ENCODE results near the gene NDST3.

NDST3 gene

DNA sequence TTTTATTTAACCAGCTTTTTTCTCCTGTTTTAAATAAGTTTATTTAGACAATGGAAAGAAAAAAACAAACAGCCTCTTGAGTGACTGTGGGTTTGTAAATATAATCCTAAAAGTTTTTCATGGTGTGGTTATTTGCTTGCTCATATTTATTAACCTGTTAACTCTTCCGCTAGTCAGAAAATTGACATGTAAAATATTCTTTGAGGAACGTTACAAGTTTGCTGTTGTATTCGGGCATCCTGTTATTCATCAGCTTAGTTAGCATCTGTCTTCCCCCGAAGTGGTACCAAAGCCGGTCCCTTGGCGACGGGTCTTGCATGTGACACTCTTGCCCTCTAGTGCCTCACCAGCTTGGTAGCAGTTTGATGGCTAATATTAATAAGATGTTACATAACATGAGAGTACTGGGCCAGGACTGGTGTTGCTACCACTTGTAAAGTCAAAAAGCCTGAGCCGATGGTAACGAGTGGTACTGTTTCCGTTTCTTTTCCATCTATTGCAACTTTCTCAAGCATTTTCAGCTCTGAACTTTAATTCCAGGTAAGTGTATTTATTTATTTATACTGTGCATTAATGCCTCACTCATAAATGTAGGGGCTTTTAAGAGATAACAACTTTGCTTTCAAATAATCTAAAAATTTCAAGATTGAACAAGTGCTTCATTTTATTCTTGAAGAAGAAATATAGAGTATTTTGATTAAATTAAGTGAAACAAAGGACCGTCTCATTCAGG is at the start of gene NDST3:
NDST3 (plus strand) TSS at position 434 of the 733 bp plus-strand sequence. CDS start 19,425 bp downstream, outside the sequence.
- peak; percentile 85 for DNase-seq

DNA sequence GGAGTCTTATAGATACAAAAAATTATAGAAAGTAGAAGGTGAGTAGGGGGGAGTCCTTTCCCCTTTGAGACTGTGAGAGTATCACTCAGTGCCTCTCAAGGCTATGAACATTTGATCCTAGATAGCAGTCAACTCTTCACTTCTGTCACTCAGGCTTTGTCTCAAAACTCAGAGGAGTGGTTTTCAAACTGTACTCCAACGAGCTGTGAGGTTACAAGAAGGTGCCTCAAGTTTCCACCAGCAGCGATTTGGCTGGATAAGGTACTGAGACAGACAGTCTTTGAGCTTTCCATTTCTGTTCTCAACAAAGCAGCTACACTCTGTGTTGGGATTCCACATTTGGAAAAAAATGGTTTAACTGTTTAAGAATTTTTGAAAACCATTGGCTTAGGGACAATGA is 48.0 kb upstream of the NDST3 start:
- DNase-seq = no peak

DNA sequence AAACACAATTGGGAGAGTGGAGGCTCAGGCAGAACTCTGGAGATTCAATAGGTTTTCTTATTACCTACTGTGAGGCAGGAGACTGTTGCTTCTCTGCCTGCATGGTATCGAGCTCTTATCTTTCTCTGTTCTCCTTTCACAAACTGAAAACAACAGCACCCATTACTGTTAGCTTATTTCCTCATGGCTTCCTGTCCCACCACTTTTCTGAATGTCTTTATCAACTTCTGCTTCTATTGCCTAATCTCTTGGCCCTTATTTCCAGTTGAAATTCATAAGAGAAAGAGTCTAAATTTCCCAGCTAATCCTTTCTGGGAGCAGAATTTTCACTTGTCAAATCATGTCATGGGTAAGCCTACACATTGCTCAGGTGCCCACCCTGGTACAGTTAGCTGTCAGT is 46.8 kb upstream of the NDST3 start:
- no peak for DNase-seq

DNA sequence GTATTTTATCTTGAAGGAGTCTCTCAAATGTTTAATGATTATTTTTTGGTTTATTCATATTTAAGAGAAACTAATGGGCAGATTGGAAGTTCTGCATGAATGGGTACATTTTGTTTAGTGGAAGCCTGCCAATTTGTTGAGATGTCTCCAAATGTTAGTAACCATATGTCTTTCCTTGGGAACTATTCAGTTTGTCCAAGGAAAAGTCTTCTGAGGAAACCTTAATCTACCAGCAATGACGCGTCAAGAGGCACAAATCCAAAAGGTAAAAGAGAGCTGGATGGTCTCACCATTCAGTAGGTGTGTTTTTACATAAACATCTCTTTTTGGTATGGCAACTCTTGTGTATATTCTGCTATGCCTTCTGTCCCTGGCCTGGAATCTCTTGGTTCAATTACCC is 37.4 kb upstream of the NDST3 start:
- DNase-seq = no peak

DNA sequence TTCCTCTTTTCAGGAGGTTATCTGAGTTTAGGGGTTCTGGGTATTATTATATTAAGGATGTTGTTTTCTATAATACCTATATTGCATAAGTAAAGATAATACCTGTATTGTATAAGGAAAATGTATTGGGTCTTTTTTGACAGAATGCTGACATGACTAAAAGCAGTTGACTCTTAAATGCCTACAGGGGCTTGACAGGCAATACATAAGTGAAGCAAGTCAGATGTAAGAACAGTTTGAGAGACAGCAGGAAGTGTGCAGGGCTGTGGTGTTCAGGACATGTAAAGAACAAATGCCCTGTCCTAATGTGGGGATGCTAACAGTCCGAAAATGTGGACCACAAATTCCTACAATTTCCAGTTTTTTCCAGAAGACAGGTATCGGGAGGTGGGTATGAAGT is 30.2 kb upstream of the NDST3 start:
- no peak for DNase-seq

DNA sequence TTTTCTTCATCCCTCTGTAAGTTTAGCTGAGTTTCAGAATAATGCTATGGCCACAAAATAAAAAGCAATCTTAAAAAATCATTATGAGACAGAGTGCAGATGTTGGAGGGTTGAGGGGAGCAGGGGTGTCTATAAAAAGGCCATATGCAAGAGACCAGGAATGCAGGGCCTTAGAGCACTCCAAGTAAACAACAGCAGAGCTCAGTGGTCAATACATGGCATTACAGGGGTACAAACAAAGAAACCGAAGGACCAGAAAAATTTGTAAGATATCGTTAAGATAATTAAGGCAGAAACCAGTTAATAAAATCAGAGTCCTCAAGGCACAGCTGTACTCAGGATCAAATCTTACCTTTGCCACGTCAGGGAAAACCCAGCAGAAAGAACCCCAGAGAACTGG is 28.4 kb upstream of the NDST3 start:
- DNase-seq = no peak

DNA sequence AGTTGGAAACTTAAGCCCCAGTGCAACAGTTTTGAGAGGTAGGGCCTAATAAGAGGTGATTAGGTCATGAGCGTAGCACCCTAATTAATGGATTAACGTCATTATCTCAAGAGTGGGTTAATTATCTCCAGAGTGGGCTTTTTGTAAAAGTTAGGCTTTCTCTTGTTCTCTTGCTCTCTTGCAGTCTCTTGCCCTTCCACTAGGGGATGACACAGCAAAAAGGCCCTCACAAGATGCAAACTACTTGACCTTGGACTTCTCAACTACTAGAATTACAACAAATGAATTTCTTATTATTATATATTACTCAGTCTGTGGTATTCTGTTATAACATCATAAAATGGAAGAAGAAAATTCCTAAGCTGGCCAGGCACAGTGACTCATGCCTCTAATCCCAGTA is 22.1 kb upstream of the NDST3 start:
- DNase-seq = no peak

DNA sequence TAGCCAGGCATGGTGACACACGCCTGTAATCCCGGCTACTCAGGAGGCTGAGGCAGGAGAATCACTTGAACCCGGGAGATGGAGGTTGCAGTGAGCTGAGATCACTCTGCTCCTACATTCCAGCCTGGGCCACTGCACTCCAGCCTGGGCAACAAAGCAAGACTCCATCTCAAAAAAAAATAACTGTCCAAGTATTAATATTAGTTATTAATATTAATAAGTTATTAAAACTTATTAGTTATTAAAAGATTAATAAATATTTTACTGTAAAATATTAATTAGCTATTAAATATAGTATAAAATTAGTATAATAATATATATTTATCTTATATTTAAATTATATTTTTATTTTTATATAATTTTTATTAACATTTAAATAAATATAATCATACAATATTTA is 19.5 kb upstream of the NDST3 start:
- DNase-seq = no peak

DNA sequence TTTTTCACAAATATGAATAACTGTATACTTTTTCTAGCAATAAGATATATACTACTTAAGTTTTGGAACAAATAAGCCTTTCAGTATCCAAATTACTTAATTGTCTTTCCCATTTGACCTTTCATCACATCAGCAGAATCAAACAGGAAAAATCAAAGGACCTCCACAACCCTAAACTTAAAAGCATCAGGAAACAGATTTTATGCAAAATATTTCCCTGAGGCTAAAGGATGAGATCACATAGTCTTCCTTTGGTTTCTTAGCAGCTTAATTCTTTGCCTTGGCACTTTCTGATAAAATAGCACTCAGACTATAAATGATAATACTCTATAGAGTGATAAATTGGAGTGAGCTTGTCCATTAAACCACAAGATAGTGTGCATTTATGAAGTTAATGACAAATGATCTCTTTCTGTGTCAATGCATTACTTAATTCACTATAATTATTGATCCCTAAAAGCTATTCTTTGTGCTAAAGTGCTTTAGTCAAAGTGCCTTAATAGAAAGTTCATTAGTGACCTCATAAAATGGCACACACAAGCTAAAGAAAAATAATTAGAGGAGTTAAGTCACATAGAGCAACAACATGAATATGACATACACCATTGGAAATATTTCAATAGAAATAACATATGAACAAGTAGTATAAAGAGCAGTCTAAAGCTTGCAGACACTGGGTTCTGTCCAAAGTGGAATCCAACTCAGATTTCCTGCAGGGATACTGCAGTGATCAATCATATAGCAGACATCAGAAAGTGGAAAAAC is 15.7 kb upstream of the NDST3 start:
- DNase-seq = no peak

DNA sequence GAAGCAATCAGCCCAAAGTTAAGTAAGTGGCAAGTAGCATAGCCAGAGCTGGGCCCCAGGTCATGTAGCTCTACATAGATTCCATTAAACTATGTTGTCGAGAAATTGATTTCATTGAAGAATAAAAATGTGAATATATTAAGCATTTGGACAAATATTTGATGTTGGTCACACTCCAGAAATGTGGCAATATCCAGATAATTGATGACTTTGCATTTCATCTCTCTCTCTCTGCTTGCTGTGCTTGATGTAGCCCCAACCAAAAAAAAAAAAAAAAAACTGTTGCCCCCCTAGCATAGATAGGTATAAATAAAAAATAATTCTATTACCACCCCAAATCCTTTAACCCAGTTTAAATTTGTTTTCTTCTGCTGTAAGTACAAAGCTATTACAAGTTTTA is 7.5 kb upstream of the NDST3 start:
- no peak for DNase-seq

DNA sequence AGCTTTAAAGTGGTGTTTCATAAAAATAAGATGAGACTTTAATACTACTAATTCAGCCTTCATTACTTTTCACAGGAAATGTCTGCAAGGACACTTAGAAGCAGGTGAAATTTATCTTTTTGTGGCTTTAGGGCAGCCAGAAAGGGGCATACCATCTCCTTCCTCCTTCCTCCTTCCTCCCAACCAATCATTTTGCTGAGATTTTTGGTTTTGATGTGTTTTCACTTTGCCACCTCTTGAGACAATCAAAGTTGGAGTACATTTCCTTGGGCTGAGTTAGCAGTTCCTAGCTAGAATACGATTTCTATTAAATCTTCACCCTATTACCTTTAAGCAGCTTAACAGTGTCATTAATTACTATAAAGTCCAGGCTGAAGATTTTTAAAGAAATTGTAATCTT is 5.1 kb upstream of the NDST3 start:
- no peak for DNase-seq

DNA sequence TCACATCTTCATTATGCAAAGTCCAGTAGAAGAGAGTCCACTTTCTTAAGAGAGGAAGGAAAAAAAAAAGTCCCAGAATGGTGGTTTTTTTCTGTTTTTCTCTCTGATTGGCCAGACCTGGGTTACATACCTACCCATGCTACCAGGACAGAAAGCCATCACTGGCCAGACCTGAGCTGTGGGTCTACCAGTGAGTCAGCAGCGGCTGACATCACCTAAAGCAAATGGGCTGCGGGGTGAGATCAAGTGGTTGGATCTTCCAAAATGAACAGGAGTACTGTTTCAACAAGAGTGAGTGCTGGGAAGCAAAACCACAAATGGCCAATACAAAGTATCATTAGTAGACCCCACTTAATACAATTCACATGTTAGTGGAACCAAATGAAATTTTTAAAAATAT is 1.6 kb upstream of the NDST3 start:
- DNase-seq = no peak

DNA sequence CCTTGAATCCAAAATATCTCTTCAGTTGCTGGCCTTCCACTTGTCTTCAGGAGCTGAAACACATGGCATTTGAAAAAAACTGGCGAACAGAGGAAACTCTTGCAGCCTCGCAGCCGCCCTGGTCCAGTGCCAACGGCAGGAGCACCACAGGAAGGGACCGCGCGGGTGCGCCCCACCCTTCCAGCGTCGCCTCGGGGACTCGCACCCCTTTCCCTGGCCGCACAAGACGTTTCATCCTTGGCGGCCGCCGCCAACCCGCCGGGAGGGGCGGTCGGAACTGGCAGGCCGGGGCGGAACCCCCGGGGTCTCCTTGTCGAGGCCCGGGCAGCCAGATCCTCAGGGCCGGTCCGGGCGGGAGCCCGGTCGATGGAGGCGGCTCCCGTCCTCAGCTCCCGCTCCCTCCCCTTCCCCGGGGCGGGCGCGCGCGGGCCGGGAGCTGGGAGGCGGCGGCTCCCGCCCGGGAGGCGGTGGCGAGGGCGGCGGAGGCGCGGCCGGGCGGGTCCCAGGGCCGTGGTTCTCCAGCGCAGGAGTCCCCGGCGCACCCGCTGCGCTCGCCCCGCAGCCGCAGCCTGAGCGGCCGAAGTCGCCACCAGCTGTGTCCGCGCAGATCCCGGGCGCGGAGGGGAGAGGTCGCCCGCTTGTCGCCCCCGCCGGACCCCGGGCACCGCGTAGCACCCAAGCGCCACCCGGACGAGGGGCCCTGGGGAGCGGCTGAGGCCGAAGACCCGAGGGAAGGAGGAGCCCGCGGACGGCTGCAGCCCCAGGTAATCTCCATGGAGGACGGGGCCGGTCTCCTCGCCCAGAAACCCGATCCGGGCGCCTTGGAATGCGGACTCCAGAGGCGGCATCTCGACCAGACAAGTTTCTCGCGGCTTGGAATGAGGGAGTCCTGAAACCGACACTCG is 886 bp upstream of the NDST3 start:
- DNase-seq = peak; percentile 53

DNA sequence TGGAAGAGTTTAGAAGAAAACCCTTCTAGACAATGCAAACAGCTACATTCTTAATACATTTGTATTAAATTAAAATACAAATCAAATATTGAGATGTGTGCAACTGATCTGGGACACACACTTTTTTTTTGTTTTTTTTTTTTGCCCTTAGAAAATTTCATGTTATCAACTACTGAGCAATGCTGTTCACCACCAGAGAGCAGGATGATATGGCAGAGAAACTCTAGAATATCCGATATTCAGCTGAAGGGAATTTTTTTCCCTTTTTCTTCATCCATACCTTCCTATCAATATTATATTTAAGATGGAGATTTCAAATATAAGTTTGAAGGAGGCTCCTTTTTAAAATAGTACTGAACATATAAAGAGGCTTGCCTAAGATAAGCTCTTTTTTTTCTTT is 1.0 kb downstream of the NDST3 start:
- no peak for DNase-seq

DNA sequence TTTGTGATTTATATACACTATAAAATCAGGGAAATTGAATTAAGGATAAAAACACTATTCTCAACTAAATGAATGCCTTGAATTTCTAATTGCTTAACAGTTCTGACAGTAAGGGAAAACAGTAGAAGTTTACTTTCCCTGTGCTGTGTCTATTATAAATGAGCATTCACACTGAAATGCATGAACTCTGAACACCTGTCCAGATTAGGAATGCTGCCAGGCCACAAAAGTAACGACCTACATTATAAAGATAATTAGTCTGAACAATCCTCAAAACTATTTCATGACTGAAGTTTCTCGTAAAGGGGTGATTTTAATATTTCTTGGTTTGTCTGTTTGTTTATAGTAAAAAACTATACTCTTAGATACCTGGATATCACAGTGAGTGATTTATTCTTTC is 2.0 kb downstream of the NDST3 start:
- no peak for DNase-seq

DNA sequence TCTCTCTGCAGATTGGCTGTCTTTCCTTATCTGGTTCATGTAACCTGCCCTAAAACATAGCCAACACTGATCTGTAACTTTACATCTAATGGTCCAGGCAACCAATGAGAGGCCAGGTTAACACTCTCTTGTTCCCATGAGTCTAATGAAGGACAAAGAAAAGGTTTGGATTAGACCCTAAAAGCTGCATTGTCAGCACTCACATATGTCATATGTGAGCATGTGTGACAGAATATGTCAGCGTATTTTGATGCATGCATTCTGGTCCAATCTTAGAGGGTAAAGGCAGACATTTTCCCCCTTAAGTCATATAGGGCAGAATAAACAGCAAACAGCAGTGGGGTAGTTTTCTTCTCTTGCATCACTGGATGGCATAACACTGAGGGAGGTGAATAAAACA is 3.7 kb downstream of the NDST3 start:
- no peak for DNase-seq

DNA sequence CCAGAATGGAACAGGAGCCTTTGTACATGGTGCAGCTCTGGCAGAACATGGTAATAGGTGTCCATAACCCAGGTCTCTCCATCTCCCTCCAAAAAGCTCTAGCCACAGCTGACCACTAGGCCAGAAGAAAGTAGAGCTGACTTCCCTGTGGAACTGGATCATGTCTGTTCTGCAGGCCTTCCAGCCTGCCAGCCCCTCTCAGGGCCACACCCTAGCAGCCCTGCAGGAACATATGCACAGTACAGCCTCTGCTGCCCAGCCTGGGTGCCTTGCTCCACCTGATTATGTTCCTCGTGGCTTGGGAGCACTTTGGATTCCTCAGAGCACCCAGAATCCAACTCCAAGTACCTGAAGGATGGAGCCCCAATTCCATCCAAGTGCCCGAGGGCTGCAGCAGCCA is 12.0 kb downstream of the NDST3 start:
- no peak for DNase-seq

DNA sequence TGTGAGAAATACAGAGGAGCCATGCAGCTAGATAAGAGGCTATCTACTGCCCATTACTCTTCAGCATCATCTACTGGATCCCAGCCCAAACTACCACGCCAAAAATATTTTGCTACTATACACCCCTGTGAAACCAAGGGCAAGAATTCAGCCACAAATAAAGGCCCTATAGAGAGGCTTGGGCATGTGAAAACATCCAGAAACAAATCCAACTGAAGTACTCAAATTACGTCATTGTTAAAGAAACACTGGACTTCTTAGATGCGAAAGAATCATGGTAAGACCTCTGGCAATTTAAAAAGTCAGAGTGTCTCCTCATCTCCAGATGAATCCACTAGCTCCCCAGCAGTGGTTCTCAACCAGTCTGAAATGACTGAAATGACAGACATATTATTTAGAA is 12.8 kb downstream of the NDST3 start:
- no peak for DNase-seq

DNA sequence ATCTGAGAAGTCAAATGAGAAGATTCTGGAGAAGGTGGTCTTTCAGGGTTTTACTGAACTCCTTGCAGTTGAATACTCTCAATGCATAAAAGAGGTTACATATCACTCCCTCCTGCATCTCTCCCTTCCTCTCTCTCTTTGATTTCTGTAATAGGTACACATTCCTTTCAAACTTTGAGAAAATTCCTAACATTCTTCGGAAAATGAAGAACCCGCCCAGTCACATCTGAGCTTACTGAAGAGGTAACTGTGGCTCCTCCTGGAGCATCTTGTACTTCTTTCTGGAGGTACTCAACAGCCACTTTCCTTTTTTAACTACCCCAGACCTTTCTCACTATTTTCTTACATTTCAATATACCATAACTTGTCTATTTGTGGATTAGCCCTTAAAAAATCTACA is 24.7 kb downstream of the NDST3 start:
- no peak for DNase-seq

DNA sequence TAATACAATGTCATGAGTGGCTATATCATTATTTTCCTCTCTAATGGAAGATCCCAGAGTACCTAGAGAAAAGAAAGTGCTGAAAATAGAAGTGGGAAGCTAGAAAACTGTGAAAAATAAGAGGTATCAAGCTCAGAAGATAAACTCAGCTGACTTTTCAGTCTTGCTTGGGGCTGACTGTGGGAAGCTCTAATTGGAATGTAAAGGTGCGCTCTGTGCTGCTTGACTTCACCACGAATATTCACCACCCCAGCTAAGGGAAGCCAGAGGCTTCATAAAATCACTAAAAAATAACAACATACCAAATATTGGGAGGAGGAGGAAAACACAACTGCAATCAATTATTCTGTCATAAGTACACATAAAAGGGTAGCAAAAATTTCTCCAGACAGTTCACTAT is 25.1 kb downstream of the NDST3 start:
- no peak for DNase-seq

DNA sequence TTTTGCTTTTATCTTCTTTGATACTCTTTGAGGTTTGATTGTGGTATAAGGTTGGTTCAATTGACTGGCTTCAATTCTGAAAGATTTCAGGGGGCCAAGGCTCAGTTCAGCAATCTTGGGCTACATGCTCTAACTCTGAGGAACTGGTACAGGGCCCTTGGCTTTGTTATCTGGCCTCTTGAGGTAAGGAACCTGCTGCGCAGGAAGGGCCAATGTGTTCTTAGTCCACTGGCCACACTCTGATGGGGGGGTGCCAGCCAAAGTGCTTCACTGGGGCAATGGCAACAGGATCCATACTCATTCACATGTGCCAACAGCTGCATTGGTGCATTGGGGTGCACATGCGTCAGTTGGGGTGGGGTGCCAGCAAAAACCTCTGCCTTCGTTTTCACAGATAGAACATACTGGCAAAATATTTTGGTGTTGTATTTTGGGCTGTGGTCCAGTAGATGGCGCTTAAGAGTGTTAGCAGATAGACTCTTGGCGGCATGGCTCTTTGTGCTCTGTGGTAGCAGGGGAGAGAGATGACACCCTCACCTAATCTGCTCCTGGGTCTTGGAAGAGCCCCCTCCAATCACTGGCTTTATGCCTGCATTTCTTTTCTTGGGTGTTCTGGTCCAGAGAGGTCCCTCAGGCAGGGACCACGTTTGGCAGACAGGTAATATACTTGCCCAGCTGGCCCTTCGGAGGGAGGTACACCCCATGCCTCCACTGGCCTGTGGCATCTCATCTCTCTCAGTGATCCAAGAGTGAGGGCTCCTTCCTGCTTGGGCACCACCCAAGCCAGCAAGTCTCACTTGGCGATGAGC is 42.9 kb downstream of the NDST3 start:
- DNase-seq = no peak

DNA sequence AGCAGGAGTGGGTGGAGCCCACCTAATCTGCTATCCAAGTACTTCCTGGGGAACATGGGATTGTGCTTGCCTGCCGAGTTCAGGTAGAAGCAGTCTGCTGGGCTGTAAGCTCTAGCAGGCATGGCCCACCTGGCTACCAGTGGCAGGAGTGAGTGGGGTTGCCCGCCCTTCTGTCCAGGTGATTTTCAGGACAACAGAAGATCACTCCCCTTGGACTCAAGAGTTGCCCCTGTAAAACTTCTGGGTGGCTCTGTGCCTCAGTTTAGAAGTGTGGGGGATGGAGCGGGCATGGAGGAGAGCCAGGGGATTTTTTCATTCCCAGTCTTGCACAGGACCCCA is 43.5 kb downstream of the NDST3 start:
- no peak for DNase-seq

DNA sequence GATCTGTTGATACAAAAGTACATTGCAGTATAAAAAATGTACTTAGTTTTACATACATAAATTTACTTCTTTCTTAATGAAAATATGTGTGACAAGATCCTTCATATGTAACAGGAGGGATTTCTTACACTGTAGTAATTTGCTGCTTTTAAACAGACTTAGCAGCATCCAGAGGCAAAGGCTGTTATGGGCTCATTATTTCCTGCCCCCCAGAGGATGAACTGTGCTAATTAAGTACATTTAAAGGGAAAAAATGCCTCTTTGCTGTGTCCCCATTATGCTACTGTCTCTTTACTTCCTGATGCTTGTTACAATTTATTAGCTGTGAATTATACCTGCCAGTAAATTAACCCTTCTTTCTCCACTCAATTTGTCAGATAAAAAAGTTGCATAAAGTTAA is 47.1 kb downstream of the NDST3 start:
- no peak for DNase-seq
